Thymus (tissue), 11 donors: ENCODE data around the gene PC. TPM values are rescaled to one million over a fixed set of nuclear protein-coding genes. Genes with fewer than 3 reads are reported as not detected.

ENCODE experiments used
- DNase-seq, 9 donors: peaks; one replicate each; pipeline ENCODE4 v3.0.0-alpha.2; 2013; ENCODE audit warnings: low spot score in 9 of 9, low read depth in 6 of 9, missing footprints in 1 of 9
- H3K27ac ChIP-seq, 2 donors: one replicate each; pipeline ENCODE4 v1.5.1; 2013; ENCODE audit warnings: control low read depth in 1 of 2, low read depth in 1 of 2, low read length in 1 of 2, mild to moderate bottlenecking in 1 of 2, moderate library complexity in 1 of 2
- H3K27me3 ChIP-seq, 2 donors: one replicate each; pipeline ENCODE4 v1.5.1; 2013; ENCODE audit warnings: low read length in 1 of 2; ENCODE audit not compliant: control insufficient read depth in 2 of 2, insufficient read depth in 1 of 2
- H3K36me3 ChIP-seq, 2 donors: one replicate each; pipeline ENCODE4 v1.5.1; 2013; ENCODE audit warnings: low read length in 1 of 2, mild to moderate bottlenecking in 1 of 2, moderate library complexity in 1 of 2; ENCODE audit not compliant: control insufficient read depth in 2 of 2, insufficient read depth in 2 of 2
- H3K4me1 ChIP-seq, 2 donors: one replicate each; pipeline ENCODE4 v1.5.1; 2013; ENCODE audit warnings: low read length in 2 of 2; ENCODE audit not compliant: control insufficient read depth in 2 of 2, insufficient read depth in 2 of 2
- H3K4me3 ChIP-seq, 2 donors: one replicate each; pipeline ENCODE4 v1.5.1; 2013; ENCODE audit warnings: low read length in 2 of 2, control low read depth in 1 of 2, mild to moderate bottlenecking in 1 of 2
- H3K9me3 ChIP-seq, 2 donors: one replicate each; pipeline ENCODE4 v1.5.1; 2013; ENCODE audit warnings: low read length in 1 of 2, mild to moderate bottlenecking in 1 of 2; ENCODE audit not compliant: control insufficient read depth in 2 of 2, insufficient read depth in 1 of 2
- WGBS: extraction: QIAGEN DNeasy Blood & Tissue Kit; methylation state at CpG from one replicate; pipeline ENCODE4 v1.1.7; 2013; 5-methylcytosine and 5-hydroxymethylcytosine counted together
- polyA plus RNA-seq: library from polyadenylated mRNA; stranded (reverse); fragments of 200-250 nt; gene quantifications from one replicate; pipeline ENCODE4 v1.2.3, GENCODE V29; 2013
- total RNA-seq: library from RNA; stranded (reverse); fragments of 120-200 nt; gene quantifications from one replicate; pipeline ENCODE4 v1.2.4, GENCODE V29; 2013
- donor health status: healthy.

The PC gene
- total and polyA plus RNA-seq, 2 donors = 3.4 to 9.9 TPM

DNA sequence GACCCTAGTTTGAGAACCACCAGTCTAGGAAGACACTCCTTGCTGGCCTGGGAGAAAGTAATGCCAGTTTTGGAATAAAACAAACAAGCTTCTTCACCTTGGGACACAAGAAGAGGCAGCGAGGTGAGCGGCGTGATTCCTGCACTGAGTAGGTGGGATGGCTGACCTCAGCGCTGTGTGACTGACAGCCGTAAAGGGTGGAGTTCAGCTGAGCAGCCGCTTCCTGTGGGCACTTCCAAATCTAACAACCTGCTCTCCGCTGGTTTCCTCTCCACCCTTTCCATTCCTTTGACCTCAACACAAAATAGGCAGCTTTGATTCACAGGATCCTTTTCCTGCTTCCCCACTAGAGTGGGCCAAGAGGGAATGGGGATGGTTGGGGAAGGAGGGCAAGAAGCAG is 45.8 kb downstream of the PC start:
- WGBS = 97% methylated on average over 7 of the region's 7 CpGs
- Histone ChIP-seq H3K9me3 (no peaks in the 10 kb centered on the region), H3K27ac (no peak overlapping the region), H3K4me3 (no peak overlapping the region), H3K36me3 (no peaks in the 10 kb centered on the region), H3K4me1 (no peaks in the 10 kb centered on the region), H3K27me3 (no peaks in the 10 kb centered on the region)
- no peak for DNase-seq

DNA sequence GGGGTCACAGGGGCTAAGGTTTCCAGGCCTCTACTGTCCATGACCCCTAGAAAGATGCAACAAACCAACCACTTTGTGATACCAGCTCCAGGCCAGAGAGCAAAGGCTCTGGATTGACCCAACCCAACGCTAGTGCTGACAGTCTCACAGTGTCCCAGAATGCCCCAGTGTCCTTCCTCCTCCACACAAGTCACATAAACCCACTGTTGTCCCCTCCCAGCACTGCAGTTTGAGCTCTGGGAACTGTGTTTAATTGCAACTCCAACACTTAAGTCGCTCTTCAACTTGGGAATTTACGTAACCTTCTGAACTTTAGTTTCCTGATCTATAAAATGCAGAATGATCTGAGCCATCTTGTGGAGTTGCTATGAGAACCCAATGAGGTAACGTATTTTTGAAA is 47.5 kb downstream of the PC start:
- H3K27ac ChIP-seq = no peak overlapping the region
- no peaks in the 10 kb centered on the region for H3K9me3 ChIP-seq
- no peaks in the 10 kb centered on the region for H3K36me3 ChIP-seq
- H3K4me3 ChIP-seq = no peak overlapping the region
- no peaks in the 10 kb centered on the region for H3K27me3 ChIP-seq
- 95% methylated on average over 4 of the region's 4 CpGs for WGBS
- no peak for DNase-seq
- peaks cover 0 to 3% of the 10 kb centered on the region in 2 donors for H3K4me1 ChIP-seq

DNA sequence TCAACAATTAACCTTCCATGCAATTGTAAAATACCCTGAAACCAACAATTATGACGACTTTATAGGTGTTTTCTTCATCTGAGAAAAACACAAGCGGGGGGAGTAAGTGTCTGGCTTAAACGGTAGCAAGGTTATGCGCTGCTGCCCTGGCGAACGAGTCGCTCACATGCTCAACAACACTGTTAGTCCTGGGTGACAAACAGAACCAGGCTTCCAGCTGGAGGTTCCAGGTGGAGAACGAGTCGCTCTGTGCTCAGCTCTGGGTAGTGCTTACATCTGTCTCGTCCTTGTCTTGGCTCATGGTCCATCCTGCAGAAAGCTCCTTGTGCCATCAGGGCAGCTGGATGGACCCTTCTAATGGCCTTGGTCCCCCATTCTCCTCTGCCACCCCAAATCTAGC is 48.2 kb downstream of the PC start:
- WGBS = 97% methylated on average over 10 of the region's 10 CpGs
- Histone ChIP-seq H3K27ac (no peak overlapping the region), H3K4me1 (peaks cover 0 to 3% of the 10 kb centered on the region in 2 donors), H3K36me3 (no peaks in the 10 kb centered on the region), H3K27me3 (no peaks in the 10 kb centered on the region), H3K9me3 (no peaks in the 10 kb centered on the region), H3K4me3 (no peak overlapping the region)
- DNase-seq = no peak

DNA sequence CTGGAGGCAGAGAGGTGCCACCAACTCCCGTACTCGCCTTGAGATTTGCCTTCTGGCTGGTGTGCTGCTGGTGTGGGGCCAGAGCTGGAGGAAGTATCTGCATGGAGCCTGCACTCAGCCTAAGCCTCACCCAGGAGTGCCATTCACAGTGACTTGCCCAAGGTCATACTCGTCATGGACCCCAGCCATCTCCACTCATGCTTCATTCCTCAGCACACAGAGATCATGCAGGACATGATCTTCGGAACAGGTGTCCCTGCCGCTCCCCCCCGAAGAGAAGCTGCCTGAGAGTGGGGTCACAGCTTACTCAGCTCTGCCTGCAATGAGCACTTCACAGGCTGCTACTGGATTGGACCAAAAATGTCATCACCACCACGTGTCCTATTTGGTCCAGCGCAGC is 49.0 kb downstream of the PC start:
- 96% methylated on average over 8 of the region's 8 CpGs for WGBS
- no peak for DNase-seq
- no peak overlapping the region for H3K4me3 ChIP-seq
- no peaks in the 10 kb centered on the region for H3K9me3 ChIP-seq
- H3K27me3 ChIP-seq = no peaks in the 10 kb centered on the region
- no peaks in the 10 kb centered on the region for H3K36me3 ChIP-seq
- H3K4me1 ChIP-seq = peaks cover 0 to 3% of the 10 kb centered on the region in 2 donors
- no peak overlapping the region for H3K27ac ChIP-seq

DNA sequence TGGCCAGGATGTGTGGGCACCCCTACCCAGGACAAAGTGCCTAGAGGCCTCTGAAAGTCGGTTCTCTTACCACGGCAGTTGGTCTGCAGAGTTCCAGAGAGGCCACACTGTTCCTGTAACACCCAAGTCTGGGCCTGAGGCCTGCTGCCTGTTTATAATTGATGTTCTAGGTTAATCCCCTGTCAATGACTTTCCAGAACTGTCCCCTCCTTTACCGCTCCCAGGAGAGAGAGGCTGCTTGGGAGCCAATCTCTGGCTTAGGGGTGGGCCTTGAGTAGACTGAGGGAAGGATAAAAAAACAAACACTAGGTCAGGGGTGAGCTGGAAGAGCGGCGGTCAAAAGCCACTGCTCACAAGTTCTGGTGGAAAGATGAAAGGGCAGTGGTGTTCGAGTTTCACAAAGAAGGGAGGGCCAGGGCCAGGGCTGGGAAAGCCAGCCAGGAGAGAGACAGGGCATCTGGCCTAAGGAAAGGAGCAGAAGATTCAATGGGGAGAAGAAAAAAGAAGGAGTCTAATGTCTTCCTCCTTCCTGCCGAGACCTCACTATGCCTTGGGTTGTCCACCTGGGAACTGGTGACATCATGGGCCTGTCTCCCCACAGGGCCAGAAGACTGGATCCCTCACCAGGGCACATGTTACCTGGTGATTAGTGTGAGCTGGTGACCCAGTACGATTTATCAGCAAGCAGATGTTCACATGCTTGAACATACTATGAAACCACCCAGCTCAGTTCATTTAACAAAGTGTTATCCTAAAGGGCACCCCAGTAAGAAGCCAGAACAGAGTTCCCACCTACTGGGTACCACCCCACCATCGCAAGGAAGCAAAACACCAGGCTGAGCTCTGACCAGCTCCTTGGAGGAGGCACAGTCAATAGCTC is 50.2 kb downstream of the PC start:
- H3K4me3 ChIP-seq = no peak overlapping the region
- H3K27ac ChIP-seq = no peak overlapping the region
- 96% methylated on average over 9 of the region's 9 CpGs for WGBS
- no peak for DNase-seq
- no peaks in the 10 kb centered on the region for H3K36me3 ChIP-seq
- H3K9me3 ChIP-seq = no peaks in the 10 kb centered on the region
- no peaks in the 10 kb centered on the region for H3K27me3 ChIP-seq
- peaks cover 0 to 3% of the 10 kb centered on the region in 2 donors for H3K4me1 ChIP-seq

DNA sequence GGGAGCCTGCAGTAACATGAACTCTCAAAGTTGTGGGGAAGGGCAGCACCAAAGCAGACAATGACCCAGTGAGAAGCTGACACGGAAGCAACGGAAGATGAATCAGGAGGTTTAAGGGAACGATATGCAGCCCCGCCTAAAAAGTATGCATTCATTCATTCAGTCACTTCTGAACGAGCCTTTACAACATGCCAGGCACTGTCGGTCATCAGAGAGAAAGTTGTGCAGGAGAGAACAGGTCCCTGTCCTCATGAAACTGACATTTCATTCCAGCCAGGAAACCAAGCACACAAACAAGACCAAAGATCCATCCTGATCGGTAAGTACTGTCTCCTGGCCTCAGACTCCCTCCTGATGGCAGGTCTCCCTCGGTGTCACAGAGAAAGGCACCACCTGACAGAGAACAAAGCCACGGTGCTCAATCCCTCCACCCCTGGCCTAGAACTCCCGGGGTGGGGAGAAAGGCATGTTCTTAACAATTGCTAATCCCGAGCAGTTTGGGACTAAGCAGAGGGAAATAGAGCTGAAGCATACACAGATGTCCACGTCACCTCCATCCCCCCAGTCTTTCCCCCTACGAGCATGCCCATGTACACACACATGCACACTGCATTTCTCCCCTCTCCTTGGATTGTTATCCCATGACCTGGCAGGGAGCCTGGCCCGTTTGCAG is 52.0 kb downstream of the PC start:
- Histone ChIP-seq H3K4me3 (no peak overlapping the region), H3K36me3 (no peaks in the 10 kb centered on the region), H3K27ac (no peak overlapping the region), H3K27me3 (no peaks in the 10 kb centered on the region), H3K4me1 (peaks cover 0 to 3% of the 10 kb centered on the region in 2 donors), H3K9me3 (no peaks in the 10 kb centered on the region)
- no peak for DNase-seq
- WGBS = 91% methylated on average over 14 of the region's 14 CpGs

DNA sequence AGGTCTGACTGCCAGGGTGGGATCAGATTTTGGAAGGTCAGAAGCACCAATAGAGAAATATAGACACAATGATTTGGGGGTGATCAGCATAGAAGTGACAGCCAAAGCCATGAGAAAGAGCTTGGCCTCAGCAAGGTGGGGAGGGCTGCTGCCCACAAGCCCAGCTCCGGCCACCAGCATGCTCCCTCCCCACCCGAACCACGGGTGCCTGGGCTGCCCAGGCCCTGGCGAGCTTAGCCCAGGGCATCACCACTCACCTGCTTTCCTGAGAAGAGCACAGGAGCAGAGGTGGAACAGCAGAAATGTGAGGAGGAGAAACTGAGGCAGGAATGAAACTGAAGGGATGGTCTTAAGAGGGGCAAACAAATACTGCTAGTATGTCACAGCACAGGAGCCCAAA is 52.6 kb downstream of the PC start:
- Histone ChIP-seq H3K27ac (no peak overlapping the region), H3K36me3 (no peaks in the 10 kb centered on the region), H3K9me3 (no peaks in the 10 kb centered on the region), H3K4me1 (peaks cover 0 to 3% of the 10 kb centered on the region in 2 donors), H3K4me3 (no peak overlapping the region), H3K27me3 (no peaks in the 10 kb centered on the region)
- no peak for DNase-seq
- 93% methylated on average over 4 of the region's 4 CpGs for WGBS

DNA sequence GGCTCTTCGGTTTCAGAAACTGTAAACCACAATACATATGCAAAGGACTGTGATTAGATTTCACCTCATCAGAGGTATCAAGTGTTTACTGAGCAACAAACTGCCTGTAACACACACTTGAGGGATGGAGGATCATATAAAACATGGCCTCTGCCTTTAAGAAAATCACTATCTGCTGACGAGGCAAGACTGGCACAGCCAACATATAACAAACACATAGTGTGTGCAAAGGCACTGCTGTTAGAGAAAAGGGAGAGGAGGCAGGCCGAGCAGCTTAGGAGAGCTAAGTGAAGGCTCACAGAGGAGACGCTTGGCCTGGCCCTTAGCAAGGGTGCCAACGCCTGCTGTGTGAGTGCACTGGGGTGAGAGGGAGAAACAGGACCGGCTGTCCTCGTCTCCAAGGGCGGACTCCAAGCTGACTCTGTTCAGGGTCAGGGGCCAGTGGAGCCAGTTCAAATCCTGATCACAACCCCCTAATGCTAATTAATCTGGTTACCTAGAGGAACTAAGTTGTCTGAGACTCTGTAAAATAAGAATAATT is 53.1 kb downstream of the PC start:
- DNase-seq = no peak
- no peaks in the 10 kb centered on the region for H3K36me3 ChIP-seq
- H3K4me1 ChIP-seq = peaks cover 0 to 3% of the 10 kb centered on the region in 2 donors
- no peaks in the 10 kb centered on the region for H3K9me3 ChIP-seq
- H3K4me3 ChIP-seq = no peak overlapping the region
- no peaks in the 10 kb centered on the region for H3K27me3 ChIP-seq
- 94% methylated on average over 8 of the region's 8 CpGs for WGBS
- H3K27ac ChIP-seq = no peak overlapping the region

DNA sequence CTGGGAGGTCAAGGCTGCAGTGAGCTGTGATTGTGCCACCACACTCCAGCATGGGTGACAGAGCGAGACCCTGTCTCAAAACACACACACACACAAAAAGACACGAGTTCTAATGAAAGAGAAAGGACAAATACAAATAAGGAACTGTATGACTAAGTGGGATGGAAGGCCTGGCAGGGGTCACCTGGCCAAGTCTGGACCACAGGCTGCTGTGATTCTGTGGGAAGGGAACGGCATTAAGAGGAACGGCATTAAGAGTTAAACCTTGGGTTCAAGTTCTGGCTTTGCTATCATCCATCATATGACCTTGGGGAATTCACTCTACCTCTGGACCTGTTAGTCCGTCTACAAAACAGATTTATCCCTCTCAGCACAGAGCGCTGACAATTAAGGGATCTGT is 53.6 kb downstream of the PC start:
- Histone ChIP-seq H3K9me3 (no peaks in the 10 kb centered on the region), H3K4me3 (no peak overlapping the region), H3K27ac (no peak overlapping the region), H3K4me1 (peaks cover 0 to 3% of the 10 kb centered on the region in 2 donors), H3K36me3 (no peaks in the 10 kb centered on the region), H3K27me3 (no peaks in the 10 kb centered on the region)
- WGBS = 94% methylated on average over 6 of the region's 6 CpGs
- DNase-seq = no peak
